H1 (cell line): ENCODE results near the gene NUAK1. TPM values are rescaled to one million over a fixed set of nuclear protein-coding genes. Genes with fewer than 3 reads are reported as not detected.

Source experiments
- CTCF ChIA-PET: fragments of 300-600 bp; sonication (Branson Sonifier 250); formaldehyde crosslinking; loops from one replicate; lab custom pipeline; 2021; ENCODE audit not compliant: partially characterized antibody; lab: Charles Lee
- POLR2A ChIA-PET: fragments of 300-600 bp; sonication (Branson Sonifier 250); formaldehyde crosslinking; loops from one replicate; lab custom pipeline; 2021; ENCODE audit warnings: inconsistent platforms; ENCODE audit not compliant: partially characterized antibody; lab: Charles Lee
- DNase-seq, 2 experiments: peaks; one replicate each; pipeline versions ENCODE4 v3.0.0 to v3.0.0-alpha.2; 2010 to 2022; ENCODE audit warnings: low spot score in 2 of 2, low read depth in 1 of 2, mixed read lengths in 1 of 2
- FAIRE-seq: peaks from 2 replicates; lab custom pipeline; 2011; peaks lifted over from hg19 to GRCh38; lab: Jason Lieb, UNC
- H2AFZ ChIP-seq: 2 replicates; pipeline ENCODE4 v1.8.1; 2012; ENCODE audit warnings: low read length, inconsistent platforms
- H2AK5ac ChIP-seq: 2 replicates; pipeline ENCODE4 v1.6.1; 2013; ENCODE audit warnings: low read depth, low read length
- H2BK120ac ChIP-seq: replicated peaks from 2 replicates; pipeline ENCODE3; 2013; ENCODE audit warnings: low read depth, low read length, inconsistent platforms
- H2BK12ac ChIP-seq: 2 replicates; pipeline ENCODE4 v1.6.1; 2013; ENCODE audit warnings: low read depth, low read length
- H2BK15ac ChIP-seq: 2 replicates; pipeline ENCODE4 v1.6.1; 2013; ENCODE audit warnings: low read length
- H2BK20ac ChIP-seq: 2 replicates; pipeline ENCODE4 v1.6.1; 2013; ENCODE audit warnings: low read length
- H2BK5ac ChIP-seq: 2 replicates; pipeline ENCODE4 v1.6.1; 2013; ENCODE audit warnings: low read depth, low read length
- H3K14ac ChIP-seq: 2 replicates; pipeline ENCODE4 v1.6.1; 2013; ENCODE audit warnings: inconsistent platforms; ENCODE audit not compliant: insufficient read length
- H3K18ac ChIP-seq: 2 replicates; pipeline ENCODE4 v1.6.1; 2013; ENCODE audit warnings: low read length; ENCODE audit errors: extremely low read depth
- H3K23ac ChIP-seq: 2 replicates; pipeline ENCODE4 v1.6.1; 2013; ENCODE audit warnings: inconsistent platforms; ENCODE audit not compliant: insufficient read length
- H3K23me2 ChIP-seq: 2 replicates; pipeline ENCODE4 v1.6.1; 2013; ENCODE audit warnings: low read depth, low read length
- H3K27ac ChIP-seq: 2 replicates; pipeline ENCODE4 v1.6.1; 2011; ENCODE audit warnings: low read depth, low read length, inconsistent platforms
- H3K27me3 ChIP-seq, 4 experiments: replicated peaks in 1 of 4; 1 replicate in 1 of 4; 2 replicates in 3 of 4; pipeline versions ENCODE4 v1.6.1 to v1.8.1; 2011 to 2013; ENCODE audit warnings: low read length in 3 of 4, mild to moderate bottlenecking in 3 of 4, inconsistent platforms in 2 of 4, mixed read lengths in 2 of 4, moderate library complexity in 1 of 4; ENCODE audit not compliant: control insufficient read depth in 3 of 4, insufficient read depth in 3 of 4; ENCODE audit errors: extremely low read depth in 1 of 4
- H3K36me3 ChIP-seq, 4 experiments: 2 replicates each; pipeline versions ENCODE4 v1.6.1 to v1.8.1; 2011 to 2013; ENCODE audit warnings: mild to moderate bottlenecking in 4 of 4, low read length in 3 of 4, moderate library complexity in 2 of 4, control low read depth in 1 of 4, inconsistent platforms in 1 of 4; ENCODE audit not compliant: insufficient read depth in 4 of 4, control insufficient read depth in 2 of 4
- H3K4ac ChIP-seq: replicated peaks from 2 replicates; pipeline ENCODE3; 2013; ENCODE audit warnings: low read length, low read depth, mixed read lengths, inconsistent platforms; ENCODE audit not compliant: insufficient read length
- H3K4me1 ChIP-seq, 4 experiments: replicated peaks in 1 of 4; 1 replicate in 1 of 4; 2 replicates in 3 of 4; pipeline versions ENCODE4 v1.6.1 to v1.8.1; 2011 to 2013; ENCODE audit warnings: low read length in 3 of 4, inconsistent platforms in 2 of 4, mixed read lengths in 1 of 4; ENCODE audit not compliant: insufficient read depth in 4 of 4, control insufficient read depth in 3 of 4
- H3K4me2 ChIP-seq, 2 experiments: 2 replicates each; pipeline versions ENCODE4 v1.6.1 to v1.8.1; 2011 to 2013; ENCODE audit warnings: low read depth in 2 of 2, low read length in 2 of 2, control low read depth in 1 of 2, inconsistent platforms in 1 of 2, mild to moderate bottlenecking in 1 of 2; ENCODE audit not compliant: insufficient read depth in 1 of 2
- H3K4me3 ChIP-seq, 4 experiments: fragments of 200-600, 300-600 bp in 1 of 4; sonication (generic), shearing (Covaris generic), sonication (Bioruptor Twin) in 1 of 4; 2 replicates each; pipeline versions ENCODE4 v1.5.1 to v1.8.1; 2011 to 2016; ENCODE audit warnings: low read length in 4 of 4, low read depth in 3 of 4, control low read depth in 2 of 4, inconsistent platforms in 2 of 4, mild to moderate bottlenecking in 2 of 4, mixed read lengths in 1 of 4, moderate library complexity in 1 of 4; ENCODE audit not compliant: insufficient read depth in 2 of 4; ENCODE audit errors: extremely low read depth in 1 of 4
- H3K56ac ChIP-seq: replicated peaks from 2 replicates; pipeline ENCODE3; 2013; ENCODE audit warnings: low read depth, mild to moderate bottlenecking, mixed read lengths, low read length, inconsistent platforms; ENCODE audit not compliant: insufficient read length
- H3K79me1 ChIP-seq: 2 replicates; pipeline ENCODE4 v1.6.1; 2013; ENCODE audit warnings: low read depth, low read length, control low read depth
- H3K79me2 ChIP-seq, 2 experiments: 2 replicates each; pipeline versions ENCODE4 v1.6.1 to v1.8.1; 2012 to 2013; ENCODE audit warnings: low read length in 2 of 2, mild to moderate bottlenecking in 2 of 2, inconsistent platforms in 1 of 2; ENCODE audit not compliant: insufficient read depth in 2 of 2, control insufficient read depth in 1 of 2
- H3K9ac ChIP-seq, 4 experiments: replicated peaks in 1 of 4; 1 replicate in 1 of 4; 2 replicates in 3 of 4; pipeline versions ENCODE4 v1.6.1 to v1.8.1; 2011 to 2013; ENCODE audit warnings: low read depth in 3 of 4, low read length in 3 of 4, control low read depth in 2 of 4, mild to moderate bottlenecking in 2 of 4, moderate library complexity in 2 of 4, inconsistent platforms in 1 of 4; ENCODE audit errors: extremely low read depth in 1 of 4
- H3K9me3 ChIP-seq, 2 experiments: 2 replicates each; pipeline versions ENCODE4 v1.6.1 to v1.8.1; 2012 to 2013; ENCODE audit warnings: mild to moderate bottlenecking in 2 of 2, moderate library complexity in 2 of 2, control low read depth in 1 of 2, inconsistent platforms in 1 of 2, low read depth in 1 of 2, low read length in 1 of 2, mixed read lengths in 1 of 2; ENCODE audit not compliant: insufficient read depth in 2 of 2
- H4K20me1 ChIP-seq, 2 experiments: replicated peaks in 1 of 2; 2 replicates each; pipeline versions ENCODE3 to v1.8.1; 2011 to 2013; ENCODE audit warnings: inconsistent platforms in 2 of 2, low read length in 2 of 2, mild to moderate bottlenecking in 1 of 2; ENCODE audit not compliant: insufficient read depth in 2 of 2, control insufficient read depth in 1 of 2
- H4K5ac ChIP-seq: 2 replicates; pipeline ENCODE4 v1.6.1; 2013; ENCODE audit warnings: low read length, low read depth, mixed read lengths, inconsistent platforms; ENCODE audit not compliant: insufficient read length
- H4K8ac ChIP-seq: 2 replicates; pipeline ENCODE4 v1.8.0; 2013; ENCODE audit warnings: mild to moderate bottlenecking, moderate library complexity, low read length, inconsistent platforms; ENCODE audit not compliant: insufficient read depth; ENCODE audit errors: extremely low read depth
- H4K91ac ChIP-seq: replicated peaks from 2 replicates; pipeline ENCODE3; 2013; ENCODE audit warnings: low read length, mixed read lengths, inconsistent platforms; ENCODE audit not compliant: insufficient read length
- ATF3 ChIP-seq: IDR thresholded peaks from 2 replicates; pipeline ENCODE4 v1.6.1; 2011; ENCODE audit warnings: low read depth, mild to moderate bottlenecking, low read length; ENCODE audit not compliant: insufficient read depth
- BACH1 ChIP-seq: IDR thresholded peaks from 2 replicates; pipeline ENCODE4 v1.6.1; 2012; ENCODE audit warnings: low read length, improper control_type of control experiment
- CHD2 ChIP-seq: IDR thresholded peaks from 2 replicates; pipeline ENCODE4 v1.6.1; 2012; ENCODE audit warnings: low read length, improper control_type of control experiment
- EGR1 ChIP-seq: IDR thresholded peaks from 2 replicates; pipeline ENCODE4 v1.6.1; 2011; ENCODE audit warnings: low read depth, low read length, borderline replicate concordance
- GTF2F1 ChIP-seq: IDR thresholded peaks from 2 replicates; pipeline ENCODE4 v1.6.1; 2012; ENCODE audit warnings: low read depth, low read length, improper control_type of control experiment, borderline replicate concordance
- NANOG ChIP-seq: IDR thresholded peaks from 2 replicates; pipeline ENCODE4 v1.6.1; 2011; ENCODE audit warnings: low read length, low read depth, mild to moderate bottlenecking, inconsistent platforms; ENCODE audit not compliant: insufficient read depth, poor library complexity, severe bottlenecking
- RAD21 ChIP-seq, 2 experiments: IDR thresholded peaks in 1 of 2; conservative IDR thresholded peaks in 1 of 2; 2 replicates each; pipeline ENCODE4 v1.6.1; 2011; ENCODE audit warnings: low read depth in 2 of 2, low read length in 2 of 2, improper control_type of control experiment in 1 of 2, inconsistent platforms in 1 of 2, mild to moderate bottlenecking in 1 of 2, moderate library complexity in 1 of 2
- SP4 ChIP-seq: IDR thresholded peaks from 2 replicates; pipeline ENCODE4 v1.6.1; 2012; ENCODE audit warnings: low read length, inconsistent platforms
- SRF ChIP-seq: IDR thresholded peaks from 2 replicates; pipeline ENCODE4 v1.6.1; 2011; ENCODE audit warnings: mild to moderate bottlenecking, low read depth, low read length, moderate library complexity
- SUZ12 ChIP-seq: fragments of 200-600 bp; sonication (generic); IDR thresholded peaks from 2 replicates; pipeline ENCODE4 v1.6.1; 2012; ENCODE audit warnings: mild to moderate bottlenecking, inconsistent platforms, low read length, moderate library complexity, mixed read lengths
- TAF1 ChIP-seq: IDR thresholded peaks from 2 replicates; pipeline ENCODE4 v1.6.1; 2011; ENCODE audit warnings: mild to moderate bottlenecking, low read depth, low read length
- WGBS, 2 experiments: shearing (Covaris generic) in 1 of 2; methylation state at CpG; one replicate each; pipeline versions ENCODE4 v1.1.6 to v1.1.7; 2013 to 2015; ENCODE audit warnings: low lambda C conversion rate in 2 of 2, mixed read lengths in 2 of 2, inconsistent platforms in 1 of 2, low coverage in 1 of 2, missing lambda C conversion rate in 1 of 2; ENCODE audit not compliant: insufficient replicate concordance in 2 of 2, insufficient coverage in 1 of 2, insufficient read length in 1 of 2; ENCODE audit errors: extremely low coverage in 1 of 2, missing lambda C conversion rate in 1 of 2; 5-methylcytosine and 5-hydroxymethylcytosine counted together
- polyA plus RNA-seq, 7 experiments: library from polyadenylated mRNA; depleted of rRNA in 3 of 7; stranded (reverse) in 5 of 7; unstranded in 2 of 7; fragments of >200 nt in 5 of 7; fragments of 200-250 nt in 2 of 7; gene quantifications; 1 replicate in 5 of 7; 2 replicates in 1 of 7; 4 replicates in 1 of 7; pipeline versions ENCODE4 v1.2.1 to v1.2.3, GENCODE V29; 2011 to 2013; ENCODE audit warnings: missing spikeins in 2 of 7, mixed read lengths in 2 of 7
- total RNA-seq: library from RNA; stranded (reverse); fragmentation: NEBNext Ultra II Directional; extraction: Animal tissue kit (Norgen Biotek cat#: 25700); gene quantifications from 2 replicates; pipeline ENCODE4 v1.2.1, GENCODE V29; 2021

NUAK1 gene
- total and polyA plus RNA-seq, 2 of the 8 experiments (the other 6 are each of a cell fraction or from before 2014, with no cell fraction given) = 6.7 to 18.2 TPM

DNA sequence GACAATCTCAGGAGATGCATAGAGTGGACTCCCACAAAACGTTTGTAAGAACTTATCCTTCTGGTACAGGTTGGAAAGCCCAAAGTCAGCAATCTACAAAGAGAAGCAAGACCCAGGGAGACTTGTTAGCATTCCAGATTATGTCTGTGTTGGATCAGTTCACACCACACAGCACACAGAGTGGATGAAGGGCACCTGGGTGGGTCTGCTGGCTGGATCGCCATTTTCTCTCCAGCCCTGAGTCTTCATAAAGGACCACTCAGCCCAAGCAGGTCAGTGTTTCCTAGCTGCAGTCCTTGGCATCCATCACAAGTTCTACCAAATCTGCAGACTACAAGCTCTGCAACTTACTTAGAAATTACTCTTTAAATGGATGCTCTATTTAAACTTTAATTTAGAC lies 66.0 kb downstream of the NUAK1 start:
- 62% methylated on average over 1 of the region's 2 CpGs; no CpG with 5 or more reads in 1 of the 2 experiments for WGBS, 2 experiments
- peaks cover 0 to 11% (median 0%) of the 10 kb centered on the region in 4 experiments; a peak in 2 of 7 replicates for H3K4me1 ChIP-seq
- no peak overlapping the region for H2BK120ac ChIP-seq
- no peak overlapping the region for H4K5ac ChIP-seq
- ChIA-PET CTCF (no interaction called here), POLR2A (no interaction called here)
- no peak overlapping the region for H3K4me2 ChIP-seq
- peaks cover 0 to 14% (median 7%) of the 10 kb centered on the region in 4 experiments; a peak in 5 of 8 replicates for H3K36me3 ChIP-seq
- H3K9ac ChIP-seq = no peak overlapping the region
- H3K14ac ChIP-seq = no peak overlapping the region
- H3K27me3 ChIP-seq = no peaks in the 10 kb centered on the region
- no peaks in the 10 kb centered on the region for H3K23me2 ChIP-seq
- 0 out of 2 replicates have a peak overlapping the region, but pooled peaks have one; percentile 32 for H4K8ac ChIP-seq
- no peaks in the 10 kb centered on the region for H3K9me3 ChIP-seq
- no peak overlapping the region for H2AK5ac ChIP-seq
- no peak overlapping the region for H2BK20ac ChIP-seq
- H4K91ac ChIP-seq = no peak overlapping the region
- no peak overlapping the region for H2BK5ac ChIP-seq
- no peak overlapping the region for H3K23ac ChIP-seq
- H3K4me3 ChIP-seq = no peak overlapping the region
- FAIRE-seq = no peak
- TF ChIP-seq SP4 (no peak), SRF (no peak), BACH1 (no peak), EGR1 (no peak), RAD21 (IDR thresholded peaks at IDR 0.05 in 1 of 2, conservative IDR thresholded peaks at IDR 0.05 in 1 of 2; ENCODE audit: low read depth in 2 of 2, low read length in 2 of 2) (no peak), ATF3 (no peak), GTF2F1 (no peak), NANOG (no peak), SUZ12 (no peak), CHD2 (no peak), TAF1 (no peak)
- no peak overlapping the region for H3K27ac ChIP-seq
- no peak overlapping the region for H2AFZ ChIP-seq
- H2BK12ac ChIP-seq = no peak overlapping the region
- no peak overlapping the region for H3K56ac ChIP-seq
- H4K20me1 ChIP-seq = no peaks in the 10 kb centered on the region
- DNase-seq = no peak
- H3K18ac ChIP-seq = no peak overlapping the region
- H3K79me1 ChIP-seq = no peaks in the 10 kb centered on the region
- no peak overlapping the region for H2BK15ac ChIP-seq
- no peaks in the 10 kb centered on the region for H3K79me2 ChIP-seq
- no peak overlapping the region for H3K4ac ChIP-seq
